Nephron progenitor cell (in vitro differentiated cells): Measurements from ENCODE around the gene DHX57.

Experiments used
- DNase-seq: peaks from one replicate; pipeline ENCODE4 v3.0.0; 2021
- H3K27ac Mint-ChIP-seq: 2 replicates; pipeline ENCODE4 v1.8.0; 2021; ENCODE audit warnings: mild to moderate bottlenecking, moderate library complexity, mixed read lengths
- H3K27me3 Mint-ChIP-seq: 2 replicates; pipeline ENCODE4 v1.8.0; 2021; ENCODE audit warnings: mild to moderate bottlenecking, low read depth, mixed read lengths; ENCODE audit not compliant: poor library complexity
- H3K36me3 Mint-ChIP-seq: 2 replicates; pipeline ENCODE4 v1.8.0; 2021; ENCODE audit warnings: low read depth, mixed read lengths
- H3K4me1 Mint-ChIP-seq: 2 replicates; pipeline ENCODE4 v1.8.0; 2021; ENCODE audit warnings: mixed read lengths
- H3K4me3 Mint-ChIP-seq: 2 replicates; pipeline ENCODE4 v1.8.0; 2021; ENCODE audit warnings: mild to moderate bottlenecking, moderate library complexity, mixed read lengths
- H3K9me3 Mint-ChIP-seq: 2 replicates; pipeline ENCODE4 v1.8.0; 2021; ENCODE audit warnings: mild to moderate bottlenecking, moderate library complexity, mixed read lengths
- TF ChIP-seq, protein P1 (sequence below): fragments of 200-600 bp; sonication (generic); IDR thresholded peaks from 2 replicates; pipeline ENCODE4 v1.5.0; 2021; ENCODE audit warnings: antibody characterized with exemption

The DHX57 gene, protein sequence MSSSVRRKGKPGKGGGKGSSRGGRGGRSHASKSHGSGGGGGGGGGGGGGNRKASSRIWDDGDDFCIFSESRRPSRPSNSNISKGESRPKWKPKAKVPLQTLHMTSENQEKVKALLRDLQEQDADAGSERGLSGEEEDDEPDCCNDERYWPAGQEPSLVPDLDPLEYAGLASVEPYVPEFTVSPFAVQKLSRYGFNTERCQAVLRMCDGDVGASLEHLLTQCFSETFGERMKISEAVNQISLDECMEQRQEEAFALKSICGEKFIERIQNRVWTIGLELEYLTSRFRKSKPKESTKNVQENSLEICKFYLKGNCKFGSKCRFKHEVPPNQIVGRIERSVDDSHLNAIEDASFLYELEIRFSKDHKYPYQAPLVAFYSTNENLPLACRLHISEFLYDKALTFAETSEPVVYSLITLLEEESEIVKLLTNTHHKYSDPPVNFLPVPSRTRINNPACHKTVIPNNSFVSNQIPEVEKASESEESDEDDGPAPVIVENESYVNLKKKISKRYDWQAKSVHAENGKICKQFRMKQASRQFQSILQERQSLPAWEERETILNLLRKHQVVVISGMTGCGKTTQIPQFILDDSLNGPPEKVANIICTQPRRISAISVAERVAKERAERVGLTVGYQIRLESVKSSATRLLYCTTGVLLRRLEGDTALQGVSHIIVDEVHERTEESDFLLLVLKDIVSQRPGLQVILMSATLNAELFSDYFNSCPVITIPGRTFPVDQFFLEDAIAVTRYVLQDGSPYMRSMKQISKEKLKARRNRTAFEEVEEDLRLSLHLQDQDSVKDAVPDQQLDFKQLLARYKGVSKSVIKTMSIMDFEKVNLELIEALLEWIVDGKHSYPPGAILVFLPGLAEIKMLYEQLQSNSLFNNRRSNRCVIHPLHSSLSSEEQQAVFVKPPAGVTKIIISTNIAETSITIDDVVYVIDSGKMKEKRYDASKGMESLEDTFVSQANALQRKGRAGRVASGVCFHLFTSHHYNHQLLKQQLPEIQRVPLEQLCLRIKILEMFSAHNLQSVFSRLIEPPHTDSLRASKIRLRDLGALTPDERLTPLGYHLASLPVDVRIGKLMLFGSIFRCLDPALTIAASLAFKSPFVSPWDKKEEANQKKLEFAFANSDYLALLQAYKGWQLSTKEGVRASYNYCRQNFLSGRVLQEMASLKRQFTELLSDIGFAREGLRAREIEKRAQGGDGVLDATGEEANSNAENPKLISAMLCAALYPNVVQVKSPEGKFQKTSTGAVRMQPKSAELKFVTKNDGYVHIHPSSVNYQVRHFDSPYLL (N-terminal part only)

DNA sequence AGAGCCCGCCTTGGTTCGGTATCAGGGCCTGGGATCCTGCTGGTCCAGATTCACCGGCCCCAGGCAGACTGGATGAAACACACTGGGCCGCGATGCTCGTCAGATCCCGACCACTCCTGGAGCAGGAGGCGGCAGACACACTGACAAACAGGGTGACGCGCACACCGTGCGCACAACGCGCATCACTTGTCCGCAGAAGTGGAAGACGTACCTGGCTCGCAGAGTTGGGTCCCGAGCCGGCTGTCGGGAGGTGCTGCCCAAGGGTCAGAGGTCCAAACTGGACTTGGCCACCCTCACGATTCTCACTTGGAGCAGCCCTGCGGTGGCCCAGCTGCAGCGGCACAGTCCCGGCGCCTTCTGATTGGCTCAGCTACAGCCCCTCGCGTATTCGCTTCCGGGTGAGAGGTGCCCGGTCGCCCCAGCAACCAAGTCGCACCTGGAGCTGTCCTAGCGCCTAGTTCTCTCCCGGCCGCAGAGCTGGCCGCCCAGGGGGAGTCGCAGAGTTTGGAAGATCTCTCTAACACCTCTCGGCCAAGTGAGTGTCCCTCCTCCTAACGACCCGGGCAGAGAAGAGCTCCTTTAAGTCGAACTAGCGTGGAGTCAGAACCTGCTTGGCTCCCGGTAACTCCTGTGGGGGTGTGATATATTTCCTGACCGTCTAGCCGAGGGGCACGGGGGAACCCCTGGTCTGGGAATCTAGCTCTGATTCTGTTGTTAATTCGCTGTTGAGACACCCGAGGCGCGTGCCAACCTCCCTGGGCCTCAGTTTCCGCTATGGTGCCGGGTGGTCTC lies at the start of gene DHX57, which contains the start of gene MORN2:
Gene DHX57 (minus strand): TSS at position 359 of the 792 bp plus-strand sequence. CDS start 7,529 bp downstream, outside the sequence.
Gene MORN2 (plus strand): TSS at position 401 of the 792 bp plus-strand sequence.
- peaks cover 5% of the 10 kb centered on the region for H3K27me3 Mint-ChIP-seq
- TF ChIP-seq, protein P1, sequence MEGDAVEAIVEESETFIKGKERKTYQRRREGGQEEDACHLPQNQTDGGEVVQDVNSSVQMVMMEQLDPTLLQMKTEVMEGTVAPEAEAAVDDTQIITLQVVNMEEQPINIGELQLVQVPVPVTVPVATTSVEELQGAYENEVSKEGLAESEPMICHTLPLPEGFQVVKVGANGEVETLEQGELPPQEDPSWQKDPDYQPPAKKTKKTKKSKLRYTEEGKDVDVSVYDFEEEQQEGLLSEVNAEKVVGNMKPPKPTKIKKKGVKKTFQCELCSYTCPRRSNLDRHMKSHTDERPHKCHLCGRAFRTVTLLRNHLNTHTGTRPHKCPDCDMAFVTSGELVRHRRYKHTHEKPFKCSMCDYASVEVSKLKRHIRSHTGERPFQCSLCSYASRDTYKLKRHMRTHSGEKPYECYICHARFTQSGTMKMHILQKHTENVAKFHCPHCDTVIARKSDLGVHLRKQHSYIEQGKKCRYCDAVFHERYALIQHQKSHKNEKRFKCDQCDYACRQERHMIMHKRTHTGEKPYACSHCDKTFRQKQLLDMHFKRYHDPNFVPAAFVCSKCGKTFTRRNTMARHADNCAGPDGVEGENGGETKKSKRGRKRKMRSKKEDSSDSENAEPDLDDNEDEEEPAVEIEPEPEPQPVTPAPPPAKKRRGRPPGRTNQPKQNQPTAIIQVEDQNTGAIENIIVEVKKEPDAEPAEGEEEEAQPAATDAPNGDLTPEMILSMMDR = no peak
- peak within 1 kb of the TSS; percentile 86 for H3K27ac Mint-ChIP-seq

DNA sequence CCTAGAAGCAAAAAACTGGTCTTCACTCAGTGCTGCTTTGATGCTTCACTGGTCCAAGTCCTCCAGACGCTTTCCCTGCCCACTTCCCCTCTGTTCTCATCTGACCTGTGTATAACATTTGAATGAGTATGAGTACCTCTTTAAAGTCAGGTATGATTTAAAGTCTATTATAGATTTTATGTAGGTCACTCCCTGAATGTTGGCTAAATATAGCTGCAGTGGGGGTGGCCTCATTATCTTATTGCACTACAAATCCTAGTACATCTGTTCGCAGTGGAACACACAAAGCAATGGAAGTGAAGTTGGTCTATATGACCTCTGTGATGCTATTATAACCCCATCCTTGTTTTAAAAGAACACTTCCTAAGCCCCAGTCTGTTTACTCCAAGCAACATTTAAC lies 47.2 kb upstream of the DHX57 start:
- TF ChIP-seq, protein P1 = no peak
- peaks cover 8% of the 10 kb centered on the region for H3K27me3 Mint-ChIP-seq
- no peak for DNase-seq
- no peak overlapping the region for H3K27ac Mint-ChIP-seq
- no peaks in the 10 kb centered on the region for H3K36me3 Mint-ChIP-seq
- H3K9me3 Mint-ChIP-seq = no peaks in the 10 kb centered on the region
- no peak overlapping the region for H3K4me3 Mint-ChIP-seq
- H3K4me1 Mint-ChIP-seq = no peaks in the 10 kb centered on the region

More for the DNA sequence above, at the start of gene DHX57, which contains the start of gene MORN2:
- H3K36me3 Mint-ChIP-seq = peaks cover 30% of the 10 kb centered on the region
- peak within 1 kb of the TSS; percentile 95 for H3K4me3 Mint-ChIP-seq
- H3K4me1 Mint-ChIP-seq = peaks cover 26% of the 10 kb centered on the region
- DNase-seq = peak; percentile 76
- H3K9me3 Mint-ChIP-seq = peaks cover 26% of the 10 kb centered on the region

DNA sequence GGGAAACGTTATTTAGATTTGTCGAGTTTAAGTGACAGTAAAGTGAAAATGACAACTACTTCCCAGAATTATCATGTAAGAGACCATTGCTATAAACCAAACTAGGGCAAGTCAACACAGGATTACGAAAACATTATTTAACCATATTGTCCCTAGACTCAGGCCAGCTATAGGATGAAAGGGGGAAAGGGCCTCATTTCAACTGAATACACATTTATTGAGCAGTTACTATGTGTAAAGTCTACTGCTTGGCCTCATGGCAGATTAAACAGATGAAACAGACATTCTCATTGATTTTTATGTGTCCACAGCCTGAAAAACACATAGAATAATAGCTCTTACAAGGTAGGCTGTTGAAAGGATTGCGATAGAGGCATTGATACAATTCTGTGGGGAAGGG lies 46.7 kb upstream of the DHX57 start:
- no peaks in the 10 kb centered on the region for H3K4me1 Mint-ChIP-seq
- DNase-seq = no peak
- H3K36me3 Mint-ChIP-seq = no peaks in the 10 kb centered on the region
- H3K4me3 Mint-ChIP-seq = no peak overlapping the region
- TF ChIP-seq, protein P1 = no peak
- peaks cover 8% of the 10 kb centered on the region for H3K27me3 Mint-ChIP-seq
- H3K27ac Mint-ChIP-seq = no peak overlapping the region
- H3K9me3 Mint-ChIP-seq = no peaks in the 10 kb centered on the region

DNA sequence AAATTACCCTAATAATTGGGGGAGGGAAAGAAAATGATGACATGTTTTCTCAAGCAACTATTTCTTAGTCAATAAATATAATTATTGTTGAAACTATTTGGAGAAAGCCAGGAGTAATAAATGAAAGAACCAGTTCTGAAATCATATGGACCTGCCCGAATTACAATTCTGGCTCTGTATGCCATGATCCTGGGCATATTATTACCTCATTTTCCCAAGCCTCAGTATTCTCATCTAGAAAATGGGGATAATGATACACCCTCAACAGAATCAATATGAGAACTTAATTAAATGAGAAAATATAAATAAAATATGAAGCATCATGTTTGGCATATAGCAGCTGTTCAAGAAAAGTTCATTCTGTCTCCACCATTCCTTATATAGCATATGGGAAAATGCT lies 36.9 kb upstream of the DHX57 start:
- TF ChIP-seq, protein P1 = no peak
- no peak overlapping the region for H3K4me3 Mint-ChIP-seq
- H3K4me1 Mint-ChIP-seq = peaks cover 6% of the 10 kb centered on the region
- H3K27me3 Mint-ChIP-seq = peaks cover 3% of the 10 kb centered on the region
- DNase-seq = no peak
- H3K27ac Mint-ChIP-seq = no peak overlapping the region
- H3K9me3 Mint-ChIP-seq = no peaks in the 10 kb centered on the region
- no peaks in the 10 kb centered on the region for H3K36me3 Mint-ChIP-seq

DNA sequence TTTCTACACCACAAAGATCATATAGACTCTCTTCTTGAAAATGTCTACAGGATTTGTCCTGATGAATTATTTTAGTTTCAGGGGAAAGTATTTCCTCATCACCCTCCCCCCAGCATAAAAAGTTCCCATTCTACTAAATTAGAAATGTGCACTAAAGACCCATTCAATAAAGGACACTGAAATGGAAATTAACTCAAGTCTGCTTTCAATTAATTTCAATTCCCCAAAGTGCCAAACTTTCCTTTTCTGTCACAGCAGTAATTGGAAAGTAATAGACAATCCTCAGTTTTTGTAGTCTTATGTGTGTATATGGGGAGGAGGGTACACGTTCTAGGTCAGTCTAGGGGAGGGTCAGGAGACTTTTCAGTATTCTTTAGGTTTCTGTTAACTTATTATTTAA lies 35.5 kb upstream of the DHX57 start:
- H3K9me3 Mint-ChIP-seq = no peaks in the 10 kb centered on the region
- peaks cover 6% of the 10 kb centered on the region for H3K4me1 Mint-ChIP-seq
- no peak overlapping the region for H3K4me3 Mint-ChIP-seq
- TF ChIP-seq, protein P1 = no peak
- no peak overlapping the region for H3K27ac Mint-ChIP-seq
- peaks cover 3% of the 10 kb centered on the region for H3K27me3 Mint-ChIP-seq
- DNase-seq = no peak
- no peaks in the 10 kb centered on the region for H3K36me3 Mint-ChIP-seq
